GM18861 (cell line): ENCODE results near the gene MC1R.
"Not testable (repeated sequence)": the region's sequence is repeated elsewhere in the genome, so short reads cannot be mapped to it uniquely, and the experiment has no call there.

Experiments used
- ATAC-seq: cut with Tn5 transposase; IDR thresholded peaks from one replicate; pipeline ENCODE4 v1.9.1; 2021; ENCODE audit not compliant: unreplicated experiment

MC1R gene

DNA sequence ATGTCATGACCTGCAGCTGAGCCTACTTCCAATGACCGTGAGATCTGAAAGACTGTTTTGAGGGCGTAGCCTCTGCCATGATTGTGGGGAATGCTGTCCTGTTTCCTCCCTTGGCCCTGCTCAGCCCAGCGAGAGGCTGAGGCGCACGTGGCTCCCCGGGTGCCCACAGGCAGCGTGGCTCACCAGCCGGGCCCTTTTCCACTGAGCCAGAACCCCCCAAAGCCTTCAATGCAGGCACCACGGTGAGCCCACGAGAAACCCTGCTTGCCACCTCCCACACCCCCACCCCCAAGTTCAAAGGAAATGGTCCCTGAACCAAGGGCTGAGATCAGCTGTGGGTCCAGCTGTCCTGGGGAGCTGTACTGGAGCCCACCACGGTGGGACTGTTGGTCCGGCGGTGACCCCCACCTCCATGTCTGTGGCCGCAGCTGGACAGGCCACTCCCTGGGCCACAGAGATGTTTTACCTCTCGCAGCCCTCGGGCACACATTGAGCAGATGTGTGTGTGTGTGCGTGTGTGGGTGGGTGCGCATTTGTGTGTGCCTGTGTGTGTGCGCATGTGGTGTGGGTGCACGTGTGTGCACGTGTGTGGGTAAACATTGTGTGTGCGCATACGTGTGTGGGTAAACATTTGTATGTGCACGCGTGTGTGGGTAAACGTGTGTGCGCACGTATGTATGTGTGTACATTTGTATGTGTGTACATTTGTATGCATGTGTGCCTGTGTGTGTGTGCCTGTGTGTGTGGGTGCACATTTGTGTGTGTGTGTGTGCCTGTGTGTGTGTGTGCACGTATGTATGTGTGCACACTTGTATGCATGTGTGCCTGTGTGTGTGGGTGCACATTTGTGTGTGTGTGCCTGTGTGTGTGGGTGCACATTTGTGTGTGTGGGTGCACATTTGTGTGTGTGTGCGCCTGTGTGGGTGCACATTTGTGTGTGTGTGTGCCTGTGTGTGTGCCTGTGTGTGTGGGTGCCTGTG, 5.0 kb upstream of the MC1R start:
- no peak for ATAC-seq

DNA sequence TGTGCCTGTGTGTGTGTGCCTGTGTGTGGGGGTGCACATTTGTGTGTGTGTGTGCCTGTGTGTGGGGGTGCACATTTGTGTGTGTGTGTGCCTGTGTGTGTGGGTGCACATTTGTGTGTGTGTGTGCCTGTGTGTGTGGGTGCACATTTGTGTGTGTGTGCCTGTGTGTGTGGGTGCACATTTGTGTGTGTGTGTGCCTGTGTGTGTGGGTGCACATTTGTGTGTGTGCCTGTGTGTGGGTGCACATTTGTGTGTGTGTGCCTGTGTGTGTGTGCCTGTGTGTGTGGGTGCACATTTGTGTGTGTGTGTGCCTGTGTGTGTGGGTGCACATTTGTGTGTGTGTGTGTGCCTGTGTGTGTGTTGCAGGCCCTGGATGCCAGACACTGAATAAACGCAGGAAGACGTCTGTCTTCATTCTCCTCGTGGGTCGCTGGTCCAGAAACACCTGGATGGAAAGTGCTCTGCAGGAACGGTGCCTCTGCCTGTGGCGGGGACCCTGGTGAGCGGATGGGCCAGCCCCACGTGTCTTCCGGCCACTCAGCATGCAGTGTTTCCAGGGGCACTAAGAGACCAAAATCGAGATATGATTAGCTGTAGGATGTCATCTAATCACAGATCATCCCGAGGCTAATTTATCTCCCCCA, 3.9 kb upstream of the MC1R start:
- not testable (repeated sequence) for ATAC-seq

DNA sequence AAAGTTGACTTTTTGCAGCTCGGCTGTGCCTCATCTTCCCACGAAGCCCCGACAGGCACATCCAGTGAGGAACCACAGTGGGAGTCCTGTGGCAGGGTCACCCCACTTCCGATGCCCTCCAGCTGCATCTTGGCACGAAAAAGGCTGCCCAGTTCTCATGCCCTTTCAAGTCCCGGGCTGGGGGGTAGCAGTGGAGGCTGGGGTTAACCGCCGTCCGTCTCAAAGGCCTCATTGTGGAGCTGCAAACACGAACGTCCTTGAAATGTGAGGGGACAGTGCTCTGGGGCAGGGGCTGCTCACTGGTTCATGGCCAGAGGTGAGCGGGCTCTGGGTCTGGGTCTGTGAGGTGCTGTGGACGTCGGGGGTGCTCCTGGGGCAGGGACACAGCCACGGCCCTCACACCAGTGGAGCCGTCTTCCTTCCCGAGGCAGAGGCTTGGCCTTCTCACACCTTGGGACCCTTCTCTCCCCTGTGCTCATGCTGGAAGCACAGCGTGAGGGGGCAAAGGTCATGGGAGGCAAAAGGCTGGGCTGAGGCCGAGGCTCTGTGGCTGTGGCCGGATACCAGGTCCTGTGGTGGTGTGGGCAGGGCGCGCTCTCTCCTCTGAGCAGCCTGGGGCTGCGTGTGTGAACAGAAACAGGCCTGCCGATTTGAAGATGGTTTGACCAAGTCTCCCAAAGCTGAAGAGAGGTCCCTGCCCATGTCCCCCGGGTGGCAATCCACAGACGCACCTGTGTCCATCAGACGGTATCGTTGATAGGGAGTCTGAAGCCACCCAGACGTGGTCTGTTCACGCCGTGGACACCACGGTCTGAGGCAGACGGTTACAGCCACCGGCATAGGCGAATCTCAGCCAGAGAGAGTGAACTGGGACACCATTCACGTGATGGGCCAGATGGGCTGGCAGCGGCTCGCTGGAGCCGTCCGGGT, 3.1 kb upstream of the MC1R start:
- no peak for ATAC-seq

DNA sequence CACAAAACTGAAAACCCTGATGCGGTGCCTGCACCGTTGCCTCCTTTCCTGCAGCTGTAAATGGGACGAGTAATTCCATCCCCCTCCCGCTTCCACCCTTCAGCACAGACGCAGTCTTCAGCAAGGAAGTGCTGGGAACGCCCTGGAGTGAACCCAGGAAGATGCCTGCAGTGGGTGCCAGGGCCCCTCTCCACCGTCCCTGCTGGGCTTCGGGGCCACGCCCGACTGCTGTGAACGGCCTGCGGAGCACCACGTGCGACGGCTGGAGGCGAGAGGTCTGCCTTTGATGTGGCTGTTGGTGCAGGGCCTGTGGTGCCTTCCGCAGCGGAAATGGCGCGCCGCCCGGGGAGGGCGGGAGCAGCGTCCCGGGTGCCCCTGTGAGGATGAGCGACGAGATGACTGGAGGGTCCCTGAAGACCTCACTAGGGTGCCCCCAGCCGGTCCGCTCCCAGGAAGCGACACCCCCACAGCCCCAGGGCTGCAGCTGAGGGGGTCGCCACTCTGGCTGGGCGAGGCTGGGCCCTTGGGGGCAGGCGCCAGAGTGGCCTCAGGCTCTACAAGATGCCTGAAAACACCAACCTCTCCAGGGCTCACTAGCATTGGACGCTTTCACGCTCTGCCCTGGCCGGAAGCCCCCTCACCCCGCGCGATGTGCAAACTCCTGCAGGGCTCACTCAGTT, 749 bp upstream of the MC1R start:
- peak; percentile 90 for ATAC-seq

DNA sequence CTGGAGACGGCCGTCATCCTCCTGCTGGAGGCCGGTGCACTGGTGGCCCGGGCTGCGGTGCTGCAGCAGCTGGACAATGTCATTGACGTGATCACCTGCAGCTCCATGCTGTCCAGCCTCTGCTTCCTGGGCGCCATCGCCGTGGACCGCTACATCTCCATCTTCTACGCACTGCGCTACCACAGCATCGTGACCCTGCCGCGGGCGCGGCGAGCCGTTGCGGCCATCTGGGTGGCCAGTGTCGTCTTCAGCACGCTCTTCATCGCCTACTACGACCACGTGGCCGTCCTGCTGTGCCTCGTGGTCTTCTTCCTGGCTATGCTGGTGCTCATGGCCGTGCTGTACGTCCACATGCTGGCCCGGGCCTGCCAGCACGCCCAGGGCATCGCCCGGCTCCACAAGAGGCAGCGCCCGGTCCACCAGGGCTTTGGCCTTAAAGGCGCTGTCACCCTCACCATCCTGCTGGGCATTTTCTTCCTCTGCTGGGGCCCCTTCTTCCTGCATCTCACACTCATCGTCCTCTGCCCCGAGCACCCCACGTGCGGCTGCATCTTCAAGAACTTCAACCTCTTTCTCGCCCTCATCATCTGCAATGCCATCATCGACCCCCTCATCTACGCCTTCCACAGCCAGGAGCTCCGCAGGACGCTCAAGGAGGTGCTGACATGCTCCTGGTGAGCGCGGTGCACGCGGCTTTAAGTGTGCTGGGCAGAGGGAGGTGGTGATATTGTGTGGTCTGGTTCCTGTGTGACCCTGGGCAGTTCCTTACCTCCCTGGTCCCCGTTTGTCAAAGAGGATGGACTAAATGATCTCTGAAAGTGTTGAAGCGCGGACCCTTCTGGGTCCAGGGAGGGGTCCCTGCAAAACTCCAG, 1.1 kb downstream of the MC1R start:
- no peak for ATAC-seq

DNA sequence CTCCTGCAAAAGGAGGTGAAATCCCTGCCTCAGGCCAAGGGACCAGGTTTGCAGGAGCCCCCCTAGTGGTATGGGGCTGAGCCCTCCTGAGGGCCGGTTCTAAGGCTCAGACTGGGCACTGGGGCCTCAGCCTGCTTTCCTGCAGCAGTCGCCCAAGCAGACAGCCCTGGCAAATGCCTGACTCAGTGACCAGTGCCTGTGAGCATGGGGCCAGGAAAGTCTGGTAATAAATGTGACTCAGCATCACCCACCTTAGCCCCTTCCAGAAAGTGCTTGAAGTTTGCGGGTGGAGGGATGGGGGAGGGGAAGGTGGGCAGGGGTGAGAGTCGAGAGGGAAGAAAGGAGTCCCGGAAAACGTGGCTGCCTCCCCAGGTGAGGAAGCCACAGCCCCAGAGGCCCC, 2.1 kb downstream of the MC1R start:
- ATAC-seq = no peak

DNA sequence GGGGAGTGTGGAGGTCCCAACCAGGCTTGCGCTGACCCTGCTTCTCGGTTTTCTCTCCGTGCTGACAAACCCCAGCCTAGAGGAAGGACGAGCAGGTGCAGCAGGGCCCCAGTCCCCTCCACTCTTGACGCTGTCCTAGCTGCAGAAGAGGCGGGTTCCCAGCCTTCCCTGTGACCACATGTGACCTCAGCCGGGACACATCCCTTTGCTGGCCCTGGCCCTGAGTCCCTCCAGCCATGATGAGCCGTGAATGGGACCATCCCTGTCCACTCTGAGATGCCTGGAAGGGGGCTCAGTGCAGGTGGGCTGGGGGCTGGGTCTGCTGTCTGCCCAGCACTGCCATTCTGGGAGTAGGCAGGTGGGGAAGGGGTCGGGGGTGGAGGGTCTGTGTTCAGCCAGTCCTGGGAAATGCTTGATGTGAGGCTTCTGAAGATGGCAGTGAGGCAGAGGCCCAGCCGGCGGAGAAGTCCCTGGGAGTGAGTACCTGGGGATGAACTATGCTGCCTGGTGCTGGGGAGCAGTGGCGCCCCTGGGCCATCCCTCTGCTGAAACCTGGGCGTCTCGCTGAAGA, 2.6 kb downstream of the MC1R start:
- no peak for ATAC-seq

DNA sequence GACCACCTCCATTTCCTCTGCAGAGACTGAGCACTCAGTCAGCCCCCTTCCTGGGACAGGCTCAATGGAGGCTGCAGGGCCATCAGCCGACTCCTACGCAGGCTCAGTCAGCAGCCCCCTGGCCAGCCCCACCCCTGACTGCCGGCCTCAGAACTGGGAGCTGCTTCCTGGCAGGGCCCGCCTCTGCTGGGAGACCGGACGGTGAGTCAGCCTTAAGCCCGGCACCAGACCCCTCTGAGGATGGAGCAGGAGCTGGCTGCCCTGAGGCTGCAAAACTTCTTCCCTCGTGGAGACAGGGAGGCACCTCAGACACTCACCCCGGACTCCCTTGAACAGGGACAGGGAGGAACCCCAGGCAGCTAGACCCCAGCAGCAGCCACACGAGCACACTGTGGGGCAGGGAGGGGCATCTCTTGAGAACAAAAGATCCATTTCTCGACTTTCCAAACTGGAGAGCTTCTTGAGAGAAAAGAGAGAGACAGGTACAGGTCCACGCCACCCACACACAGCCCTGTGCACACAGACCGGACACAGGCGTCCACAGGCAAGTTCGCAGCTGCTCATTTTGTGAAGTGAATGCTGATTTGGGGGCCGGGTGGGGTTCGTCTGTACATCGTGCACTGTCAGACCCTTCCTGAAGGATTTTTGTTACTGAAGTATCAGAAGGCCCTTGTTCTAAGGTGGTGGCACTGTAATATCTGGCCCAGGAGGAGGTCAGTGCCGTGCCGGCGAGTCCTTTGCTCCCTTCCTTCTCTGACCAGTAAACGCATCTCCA, 3.2 kb downstream of the MC1R start:
- ATAC-seq = no peak

DNA sequence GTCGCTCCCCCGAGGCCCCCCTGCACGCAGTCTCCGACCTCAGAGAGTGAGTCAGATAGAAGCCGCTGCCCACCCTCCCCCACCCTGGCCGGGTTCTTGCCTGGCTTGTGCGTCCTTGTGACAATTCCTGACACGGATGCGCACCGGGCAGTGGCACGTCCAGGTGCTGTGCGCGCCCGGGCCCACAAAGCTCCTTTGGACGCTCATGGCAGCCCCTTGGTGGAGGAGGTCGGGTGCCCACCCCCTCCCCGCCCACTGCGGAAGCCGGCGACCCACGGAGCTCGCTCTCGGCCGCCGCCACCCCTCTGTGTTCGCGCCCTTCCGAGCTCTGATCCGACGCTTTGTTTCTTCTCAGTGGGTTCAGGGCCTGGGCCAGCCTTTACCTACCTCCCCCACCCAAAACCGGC, 3.8 kb downstream of the MC1R start:
- no peak for ATAC-seq

DNA sequence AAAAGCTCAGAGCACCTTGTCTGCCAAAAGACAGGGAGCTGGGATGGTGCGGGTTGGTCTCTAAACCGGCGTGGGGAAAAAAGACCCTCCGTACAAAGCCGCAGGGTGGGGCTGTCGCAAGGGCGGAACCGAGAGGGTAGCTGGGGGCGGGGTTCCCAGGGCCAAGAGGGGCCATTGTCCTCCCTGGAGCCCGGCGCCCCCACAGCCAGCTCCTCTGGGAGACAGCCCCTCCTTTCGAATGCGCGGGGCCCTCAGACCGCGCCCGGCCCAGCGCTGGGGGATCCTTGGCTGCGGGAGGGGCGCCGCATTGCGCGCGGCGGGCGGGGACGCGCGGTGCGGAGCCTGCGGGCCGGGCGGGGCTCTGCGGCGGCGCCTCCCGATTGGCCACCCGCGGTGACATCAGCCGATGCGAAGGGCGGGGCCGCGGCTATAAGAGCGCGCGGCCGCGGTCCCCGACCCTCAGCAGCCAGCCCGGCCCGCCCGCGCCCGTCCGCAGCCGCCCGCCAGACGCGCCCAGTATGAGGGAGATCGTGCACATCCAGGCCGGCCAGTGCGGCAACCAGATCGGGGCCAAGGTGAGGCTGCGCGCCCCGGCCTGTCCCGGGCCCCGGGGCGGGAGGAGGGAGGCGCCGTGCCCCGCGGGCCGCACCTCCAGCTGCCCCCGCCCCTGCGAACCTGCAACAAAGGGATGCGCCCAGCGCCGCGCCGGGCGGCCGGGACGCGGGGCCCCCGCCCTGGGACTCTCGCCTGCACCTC, 4.4 kb downstream of the MC1R start, which contains the start of gene TUBB3:
Gene TUBB3 (plus strand): TSS at position 459 of the 756 bp plus-strand sequence. CDS start 60 bp downstream, at position 519.
- no peak for ATAC-seq

DNA sequence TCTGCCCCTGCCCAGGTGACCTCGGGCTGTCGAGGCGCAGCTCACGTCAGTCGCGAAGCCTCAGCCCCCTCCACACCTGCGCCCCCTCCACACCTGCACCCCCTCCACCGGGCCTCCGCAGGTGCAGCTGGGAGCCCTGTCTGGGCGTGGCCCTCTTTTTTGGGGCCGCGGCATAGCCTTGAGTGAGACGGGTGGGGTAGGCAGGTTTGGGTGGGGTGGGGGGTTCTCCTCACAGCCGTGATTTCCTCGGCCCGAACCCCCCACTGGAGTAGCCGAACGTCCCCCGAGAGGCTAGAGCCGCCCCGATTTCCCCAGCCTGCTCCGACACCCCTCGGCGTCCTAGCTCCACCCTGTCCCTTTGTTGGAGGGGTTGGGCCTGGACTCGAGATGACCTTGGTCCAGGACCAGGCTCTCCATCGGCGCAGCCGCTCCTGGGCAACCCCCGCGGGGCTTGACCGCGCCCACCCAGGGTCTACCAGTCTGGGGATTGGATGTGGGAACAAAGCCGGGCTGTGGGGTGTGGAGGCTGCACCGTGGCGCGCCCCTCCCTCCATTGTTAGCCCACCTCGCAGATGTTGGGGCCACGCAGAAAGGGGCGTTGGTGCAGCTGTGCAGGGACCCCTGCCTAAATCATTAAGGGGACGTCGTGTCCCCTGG, 5.1 kb downstream of the MC1R start:
- ATAC-seq = no peak

DNA sequence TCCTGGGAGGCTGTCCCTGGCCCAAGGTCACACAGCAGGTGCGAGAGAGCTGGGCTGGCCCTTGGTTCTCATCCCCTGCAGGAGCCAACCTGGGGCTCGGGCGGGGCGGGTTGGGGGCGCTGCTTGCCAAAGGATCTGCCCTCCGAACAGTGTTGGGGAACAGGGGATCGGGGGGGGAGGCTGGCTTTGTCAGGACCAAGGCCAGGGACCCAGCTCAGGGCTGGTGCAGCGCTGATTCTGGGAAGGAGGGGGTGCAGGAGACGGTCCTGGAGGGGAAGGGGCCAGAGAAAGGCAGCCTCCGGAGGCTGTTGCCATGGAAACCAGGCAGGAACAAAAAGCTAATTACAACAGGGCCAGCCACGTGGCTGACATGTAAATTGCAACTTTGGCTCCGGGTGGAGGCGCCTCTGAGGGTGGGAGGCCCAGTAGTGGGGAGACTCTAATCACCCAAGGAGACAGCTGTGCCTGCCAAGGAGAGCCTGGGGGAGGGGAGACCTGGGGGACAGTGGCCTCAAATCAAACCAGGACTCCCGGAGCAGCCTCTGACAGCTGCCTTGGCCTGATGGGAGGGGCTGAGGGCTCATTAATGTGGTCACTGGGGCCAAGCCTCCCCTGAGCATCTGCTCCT, 5.7 kb downstream of the MC1R start:
- ATAC-seq = no peak

DNA sequence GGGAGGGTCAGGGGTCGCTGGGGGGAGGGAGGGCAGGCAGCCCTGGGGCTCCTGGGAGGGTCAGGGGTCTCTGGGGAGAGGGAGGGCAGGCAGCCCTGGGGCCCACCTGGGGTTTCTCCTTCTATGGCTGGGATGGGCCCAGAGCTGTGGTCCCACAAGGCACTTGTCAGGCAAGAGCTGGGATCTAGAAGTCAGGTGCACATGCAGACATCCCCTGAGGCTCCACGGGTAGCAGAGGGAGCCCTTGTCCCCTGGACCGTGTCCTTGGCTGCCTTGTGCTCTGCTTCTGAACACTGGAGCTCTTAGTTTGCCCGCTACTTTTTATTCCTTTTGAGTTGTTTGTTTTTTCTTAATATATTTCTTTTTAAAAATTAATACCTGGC, 6.3 kb downstream of the MC1R start:
- no peak for ATAC-seq

DNA sequence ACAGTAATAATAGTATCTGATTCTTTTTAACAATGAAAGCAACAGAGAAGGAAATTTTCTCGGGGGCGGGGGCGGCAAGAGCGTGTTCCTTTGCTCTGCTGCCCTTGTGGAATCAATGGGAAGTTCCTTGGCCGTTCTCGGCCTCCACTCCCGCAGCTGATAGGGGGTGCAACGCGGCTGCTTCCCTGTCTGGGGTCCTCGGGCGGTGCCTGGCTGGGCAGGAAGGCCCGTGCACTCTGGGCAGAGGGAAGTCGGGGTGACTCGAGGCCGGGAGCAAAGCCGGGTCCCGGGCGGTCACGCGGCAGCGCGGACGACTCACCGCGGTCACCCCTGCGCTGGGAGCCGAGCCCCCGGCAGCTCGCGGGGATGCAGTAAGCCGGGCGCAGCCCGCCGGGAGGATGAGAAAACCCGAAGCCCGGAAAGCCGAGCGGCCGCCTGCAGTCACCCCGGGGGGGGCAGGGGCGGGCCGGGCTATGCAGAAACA, 7.0 kb downstream of the MC1R start:
- ATAC-seq = no peak

DNA sequence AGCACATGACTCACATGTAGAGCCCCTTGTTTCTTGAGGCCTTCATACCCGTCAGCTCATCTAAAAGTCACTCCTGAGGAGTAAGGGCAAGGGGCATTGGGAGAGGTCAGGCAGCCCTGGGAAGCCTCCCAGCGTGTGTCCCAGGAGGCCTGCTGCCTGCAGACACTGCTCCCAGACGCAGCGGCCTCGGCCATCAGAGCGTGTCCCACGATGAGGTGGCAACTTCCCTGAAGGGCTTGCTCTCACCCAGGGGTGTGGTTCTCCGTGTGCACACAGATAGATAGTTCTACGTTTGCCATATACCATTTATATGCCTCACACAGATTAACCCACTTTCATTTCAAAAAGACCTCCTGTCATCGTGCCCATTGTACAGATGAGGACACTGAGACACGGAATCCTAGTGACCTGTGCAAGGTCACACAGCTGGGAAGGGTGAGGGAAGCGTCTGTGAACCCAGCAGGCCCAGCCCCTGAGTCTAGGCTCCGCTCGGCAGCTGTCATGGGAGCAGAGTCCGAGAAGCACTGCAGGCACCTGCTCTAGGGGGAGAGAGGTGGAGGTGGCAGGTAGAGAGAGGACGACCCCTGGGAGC, 12.7 kb downstream of the MC1R start:
- no peak for ATAC-seq

DNA sequence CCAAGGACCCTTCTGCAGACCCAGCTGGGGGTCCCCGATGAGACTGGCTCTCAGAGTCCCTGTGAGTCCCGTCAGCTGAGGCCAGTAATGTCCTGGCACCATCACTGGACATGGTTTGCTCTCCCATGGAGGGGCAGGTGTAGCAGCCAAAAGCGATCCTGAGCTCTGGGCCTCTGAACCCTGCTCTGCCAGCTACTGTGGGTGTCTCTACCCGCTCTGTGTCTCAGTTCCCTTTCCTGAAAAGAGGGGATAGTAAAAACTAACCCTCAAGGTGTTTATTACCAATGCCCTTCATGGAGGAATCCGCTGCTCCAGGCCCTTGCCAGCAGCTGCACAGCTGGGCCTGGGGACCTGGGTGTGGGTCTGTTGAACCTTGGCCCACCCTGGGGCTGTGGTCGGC, 13.3 kb downstream of the MC1R start:
- ATAC-seq = no peak
